T-helper 17 cell (primary cell): ENCODE data around the gene BRD3OS. TPM values are rescaled to one million over a fixed set of nuclear protein-coding genes. Genes with fewer than 3 reads are reported as not detected.
"Not testable (repeated sequence)": the region's sequence is repeated elsewhere in the genome, so short reads cannot be mapped to it uniquely, and the experiment has no call there.

Experiments used
- ATAC-seq: fragments of 150-1000 bp; cut with Tn5 transposase; 2 replicates; pipeline ENCODE4 v1.10.0; 2021; ENCODE audit warnings: mild to moderate bottlenecking, moderate library complexity
- DNase-seq, 3 donors: peaks; one replicate each; pipeline versions ENCODE4 v3.0.0 to v3.0.0-alpha.2; 2020 to 2021
- H3K9me3 ChIP-seq: one replicate; pipeline ENCODE4 v1.7.0; 2013; ENCODE audit warnings: low read length, mild to moderate bottlenecking; ENCODE audit not compliant: control insufficient read depth, poor library complexity, severe bottlenecking
- H3K27ac Mint-ChIP-seq: one replicate; pipeline ENCODE4 v1.8.0; 2022; ENCODE audit warnings: mild to moderate bottlenecking, moderate library complexity, mixed read lengths
- H3K27me3 Mint-ChIP-seq: one replicate; pipeline ENCODE4 v1.8.0; 2022; ENCODE audit warnings: mixed read lengths
- H3K36me3 Mint-ChIP-seq: one replicate; pipeline ENCODE4 v1.8.0; 2022; ENCODE audit warnings: low read depth, mixed read lengths
- H3K4me1 Mint-ChIP-seq: one replicate; pipeline ENCODE4 v1.8.0; 2022; ENCODE audit warnings: mild to moderate bottlenecking, mixed read lengths
- H3K4me3 Mint-ChIP-seq: one replicate; pipeline ENCODE4 v1.8.0; 2022; ENCODE audit warnings: mild to moderate bottlenecking, moderate library complexity, mixed read lengths
- total RNA-seq, 4 donors: library from RNA in 2 of 4; stranded (reverse) in 2 of 4; gene quantifications; one replicate each; pipeline ENCODE4 v1.2.3 and lab custom pipeline; 2022 to 2026

The BRD3OS gene
- total RNA-seq, 2 donors from 2014 or later = 7.7 to 10.2 TPM

- Mint-ChIP-seq H3K36me3 (peaks cover 2% of the 10 kb centered on the region), H3K27me3 (peaks cover 8% of the 10 kb centered on the region), H3K4me3 (peak overlapping the region; percentile 90), H3K27ac (peak overlapping the region; percentile 94), H3K4me1 (peaks cover 42% of the 10 kb centered on the region)
- peak in 1 of 3 donors; percentile 8 for DNase-seq
- H3K9me3 ChIP-seq = no peaks in the 10 kb centered on the region
- ATAC-seq = no peak
These were observed 40.5 kb downstream of the BRD3OS start for GRCh38 chr9:134065612-134066419.

- Mint-ChIP-seq H3K4me1 (peaks cover 38% of the 10 kb centered on the region), H3K4me3 (peak overlapping the region; percentile 90)
- no peak for ATAC-seq
These were observed 41.2 kb downstream of the BRD3OS start for GRCh38 chr9:134066526-134066912.

DNA sequence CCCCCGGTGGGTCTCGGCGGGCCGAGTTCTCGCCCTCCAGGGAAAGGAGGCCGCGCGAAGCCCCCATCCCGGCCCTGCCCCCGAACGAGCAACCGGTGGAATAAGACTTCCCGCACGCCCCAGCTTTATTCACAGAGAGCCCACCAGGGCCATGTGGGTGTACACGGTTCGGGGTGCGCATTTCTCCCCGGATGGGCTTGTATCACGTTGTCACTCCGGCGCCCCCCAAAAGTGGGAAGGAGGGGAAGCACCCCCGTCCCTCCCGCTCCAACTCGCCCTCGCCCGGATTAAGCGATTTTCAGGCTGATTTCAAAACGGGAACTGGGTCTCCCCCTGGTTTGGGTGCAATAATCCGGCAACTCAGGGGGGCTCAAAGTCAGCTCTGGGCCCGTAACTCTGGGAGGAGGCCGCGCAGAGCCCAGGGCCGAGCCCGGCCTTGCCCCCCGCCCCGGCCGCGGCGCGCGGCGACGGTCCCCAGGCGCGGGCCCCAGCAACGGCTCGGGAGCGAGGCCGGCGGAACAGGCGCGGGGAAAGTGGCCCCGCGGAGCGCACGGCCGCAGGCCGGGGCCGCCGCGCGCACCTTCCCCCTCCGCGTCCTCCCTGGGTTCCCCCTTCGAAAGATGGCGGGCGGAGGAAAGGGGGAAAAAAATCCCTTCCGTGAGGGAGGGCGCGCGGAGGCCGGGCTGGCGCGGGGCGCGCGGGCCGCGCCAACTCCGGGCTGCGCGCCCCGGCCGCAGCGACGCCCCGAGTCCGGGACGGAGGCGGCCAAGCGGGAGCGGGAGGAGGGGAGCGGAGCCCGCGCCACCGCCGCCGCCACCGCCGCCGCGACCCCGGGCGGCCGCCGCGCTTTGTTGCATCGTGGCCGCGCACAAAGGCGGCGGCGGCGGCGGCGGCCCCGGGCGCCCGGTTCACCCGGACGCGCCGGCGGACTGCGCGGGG is 41.9 kb downstream of the BRD3OS start:
- Mint-ChIP-seq H3K4me1 (peaks cover 37% of the 10 kb centered on the region), H3K27ac (peak overlapping the region; percentile 94), H3K36me3 (peaks cover 4% of the 10 kb centered on the region), H3K27me3 (peaks cover 15% of the 10 kb centered on the region), H3K4me3 (peak overlapping the region; percentile 90)
- ATAC-seq (peak; percentile 28), DNase-seq (peak; percentile 43 to 54 (median 48))
- no peaks in the 10 kb centered on the region for H3K9me3 ChIP-seq

More at GRCh38 chr9:134066526-134066912, 41.2 kb downstream of the BRD3OS start:
- H3K9me3 ChIP-seq = no peaks in the 10 kb centered on the region
- peaks cover 4% of the 10 kb centered on the region for H3K36me3 Mint-ChIP-seq
- no peak for DNase-seq
- H3K27me3 Mint-ChIP-seq = peaks cover 12% of the 10 kb centered on the region
- H3K27ac Mint-ChIP-seq = peak overlapping the region; percentile 94

GRCh38 chr9:134067904-134068743 is 42.8 kb downstream of the BRD3OS start, which contains the start of gene BRD3:
BRD3 (minus strand) TSS chr9:134068026; CDS start chr9:134053477, 14,549 bp downstream.
- peaks cover 20% of the 10 kb centered on the region for H3K27me3 Mint-ChIP-seq
- H3K27ac Mint-ChIP-seq = peak within 1 kb of the TSS; percentile 94
- no peaks in the 10 kb centered on the region for H3K9me3 ChIP-seq
- peak within 1 kb of the TSS; percentile 91 for H3K4me3 Mint-ChIP-seq
- H3K4me1 Mint-ChIP-seq = peaks cover 30% of the 10 kb centered on the region
- peak; percentile 78 to 84 (median 81) for DNase-seq
- ATAC-seq = peak; percentile 86
- peaks cover 4% of the 10 kb centered on the region for H3K36me3 Mint-ChIP-seq

GRCh38 chr9:134068744-134069479 is 43.6 kb downstream of the BRD3OS start:
- Mint-ChIP-seq H3K27ac (peak overlapping the region; percentile 91), H3K4me1 (peaks cover 27% of the 10 kb centered on the region), H3K27me3 (peaks cover 25% of the 10 kb centered on the region), H3K36me3 (peaks cover 4% of the 10 kb centered on the region), H3K4me3 (peak overlapping the region; percentile 91)
- ATAC-seq (no peak), DNase-seq (no peak)
- H3K9me3 ChIP-seq = no peaks in the 10 kb centered on the region

DNA sequence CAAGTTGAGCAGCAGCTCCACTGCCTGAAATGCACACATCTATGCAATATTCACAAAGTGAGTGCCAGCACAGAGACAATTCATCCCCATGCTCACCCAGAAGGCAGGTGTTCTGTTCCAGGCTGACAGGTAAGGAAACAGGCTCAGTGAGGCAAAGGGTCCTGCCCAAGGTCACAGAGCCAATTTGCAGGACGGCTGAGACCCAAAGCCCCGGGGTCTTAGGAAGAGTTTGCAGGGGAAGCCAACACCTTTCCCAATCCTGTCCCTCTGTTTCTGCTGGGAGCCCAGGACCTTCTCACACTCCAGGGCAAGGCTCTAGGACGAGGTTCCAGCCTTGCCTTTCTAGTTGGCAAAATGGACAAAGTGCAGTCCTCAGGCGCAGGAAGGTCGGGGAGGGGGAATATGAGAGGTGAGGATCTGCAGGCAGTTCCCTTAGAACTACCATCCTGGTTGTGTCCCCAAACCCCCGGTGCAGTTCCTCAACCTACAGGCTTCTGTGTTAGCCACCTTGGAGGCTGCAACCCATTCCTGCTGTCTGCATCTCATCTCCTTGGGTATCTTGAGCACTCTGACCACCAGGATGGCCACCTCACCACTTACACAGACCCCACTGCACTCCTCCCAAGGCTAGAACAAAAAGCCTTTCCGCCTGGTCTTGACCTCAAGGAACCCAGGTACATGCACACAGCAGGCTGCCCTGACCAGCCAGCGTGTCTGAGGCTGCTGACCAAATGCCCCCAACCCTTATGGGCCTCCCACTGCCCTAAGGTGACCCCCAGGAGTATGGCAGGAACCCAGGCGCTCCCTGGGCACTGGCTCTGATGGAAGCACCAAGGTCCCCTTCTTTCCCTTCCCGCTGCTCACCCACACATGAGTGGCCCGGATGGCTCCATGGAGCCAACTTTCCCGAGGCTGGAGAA is 44.5 kb downstream of the BRD3OS start:
- Mint-ChIP-seq H3K36me3 (peaks cover 4% of the 10 kb centered on the region), H3K27ac (peak overlapping the region; percentile 91), H3K4me3 (peak overlapping the region; percentile 91), H3K4me1 (peaks cover 23% of the 10 kb centered on the region), H3K27me3 (peaks cover 25% of the 10 kb centered on the region)
- DNase-seq (no peak), ATAC-seq (no peak)
- H3K9me3 ChIP-seq = no peaks in the 10 kb centered on the region

GRCh38 chr9:134071149-134071548 is 45.9 kb downstream of the BRD3OS start:
- ATAC-seq (no peak), DNase-seq (no peak)
- H3K27me3 Mint-ChIP-seq = peaks cover 25% of the 10 kb centered on the region
- no peak overlapping the region for H3K4me3 Mint-ChIP-seq
- peak overlapping the region; percentile 32 for H3K27ac Mint-ChIP-seq
- peaks cover 4% of the 10 kb centered on the region for H3K36me3 Mint-ChIP-seq
- peaks cover 12% of the 10 kb centered on the region for H3K4me1 Mint-ChIP-seq
- H3K9me3 ChIP-seq = no peaks in the 10 kb centered on the region

DNA sequence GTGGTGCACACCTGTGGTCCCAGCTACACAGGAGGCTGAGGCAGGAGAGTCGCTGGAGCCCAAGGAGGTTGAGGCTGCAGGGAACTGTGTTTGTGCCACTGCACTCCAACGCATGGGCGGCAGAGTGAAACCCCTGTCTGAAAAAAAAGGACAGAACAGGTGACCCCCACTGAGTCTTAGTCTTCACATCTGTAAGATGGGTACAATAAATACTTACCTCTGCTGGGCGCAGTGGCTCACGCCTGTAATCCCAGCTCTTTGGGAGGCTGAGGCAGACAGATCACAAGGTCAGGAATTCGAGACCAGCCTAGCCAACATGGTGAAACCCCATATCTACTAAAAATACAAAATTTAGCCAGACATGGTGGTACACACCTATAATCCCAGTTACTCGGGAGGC is 47.4 kb downstream of the BRD3OS start:
- not testable (repeated sequence) for H3K4me3 Mint-ChIP-seq, H3K9me3 ChIP-seq, DNase-seq, H3K36me3 Mint-ChIP-seq, ATAC-seq, H3K27ac Mint-ChIP-seq, H3K4me1 Mint-ChIP-seq
- peaks cover 25% of the 10 kb centered on the region for H3K27me3 Mint-ChIP-seq

- H3K9me3 ChIP-seq = peaks cover 3% of the 10 kb centered on the region
- Mint-ChIP-seq H3K4me3 (no peak overlapping the region), H3K27me3 (peaks cover 25% of the 10 kb centered on the region), H3K36me3 (peaks cover 6% of the 10 kb centered on the region), H3K27ac (no peak overlapping the region), H3K4me1 (peaks cover 7% of the 10 kb centered on the region)
- ATAC-seq = no peak
- no peak for DNase-seq
These were observed 48.2 kb downstream of the BRD3OS start for GRCh38 chr9:134073500-134073899.

DNA sequence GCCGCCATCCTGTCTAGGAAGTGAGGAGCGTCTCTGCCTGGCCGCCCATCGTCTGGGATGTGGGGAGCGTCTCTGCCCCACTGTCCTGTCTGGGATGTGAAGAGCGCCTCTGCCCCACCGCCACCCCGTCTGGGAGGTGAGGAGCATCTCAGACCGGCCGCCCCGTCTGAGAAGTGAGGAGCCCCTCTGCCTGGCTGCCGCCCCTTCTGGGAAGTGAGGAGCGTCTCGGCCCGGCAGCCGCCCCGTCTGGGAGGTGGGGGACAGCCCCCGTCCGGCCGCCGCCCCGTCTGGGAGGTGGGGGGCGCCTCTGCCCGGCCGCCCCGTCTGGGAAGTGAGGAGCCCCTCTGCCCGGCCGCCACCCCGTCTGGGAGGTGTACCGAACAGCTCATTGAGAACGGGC is 50.4 kb downstream of the BRD3OS start:
- not testable (repeated sequence) for H3K4me1 Mint-ChIP-seq, H3K27ac Mint-ChIP-seq, ATAC-seq, DNase-seq, H3K4me3 Mint-ChIP-seq, H3K36me3 Mint-ChIP-seq, H3K9me3 ChIP-seq
- peaks cover 21% of the 10 kb centered on the region for H3K27me3 Mint-ChIP-seq

- Mint-ChIP-seq H3K27ac (no peak overlapping the region), H3K36me3 (peaks cover 2% of the 10 kb centered on the region), H3K4me1 (no peaks in the 10 kb centered on the region), H3K4me3 (no peak overlapping the region), H3K27me3 (peaks cover 25% of the 10 kb centered on the region)
- DNase-seq (no peak), ATAC-seq (no peak)
- peaks cover 3% of the 10 kb centered on the region for H3K9me3 ChIP-seq
These were observed 51.4 kb downstream of the BRD3OS start for GRCh38 chr9:134076644-134077043.
